NCI-H2196 (cell line): ENCODE results near the gene SMARCC2.

ENCODE experiments used
- DNase-seq: peaks from one replicate; lab custom pipeline; 2025; ENCODE audit not compliant: unreplicated experiment; lab: John Stamatoyannopoulos, UW

The SMARCC2 gene

DNA sequence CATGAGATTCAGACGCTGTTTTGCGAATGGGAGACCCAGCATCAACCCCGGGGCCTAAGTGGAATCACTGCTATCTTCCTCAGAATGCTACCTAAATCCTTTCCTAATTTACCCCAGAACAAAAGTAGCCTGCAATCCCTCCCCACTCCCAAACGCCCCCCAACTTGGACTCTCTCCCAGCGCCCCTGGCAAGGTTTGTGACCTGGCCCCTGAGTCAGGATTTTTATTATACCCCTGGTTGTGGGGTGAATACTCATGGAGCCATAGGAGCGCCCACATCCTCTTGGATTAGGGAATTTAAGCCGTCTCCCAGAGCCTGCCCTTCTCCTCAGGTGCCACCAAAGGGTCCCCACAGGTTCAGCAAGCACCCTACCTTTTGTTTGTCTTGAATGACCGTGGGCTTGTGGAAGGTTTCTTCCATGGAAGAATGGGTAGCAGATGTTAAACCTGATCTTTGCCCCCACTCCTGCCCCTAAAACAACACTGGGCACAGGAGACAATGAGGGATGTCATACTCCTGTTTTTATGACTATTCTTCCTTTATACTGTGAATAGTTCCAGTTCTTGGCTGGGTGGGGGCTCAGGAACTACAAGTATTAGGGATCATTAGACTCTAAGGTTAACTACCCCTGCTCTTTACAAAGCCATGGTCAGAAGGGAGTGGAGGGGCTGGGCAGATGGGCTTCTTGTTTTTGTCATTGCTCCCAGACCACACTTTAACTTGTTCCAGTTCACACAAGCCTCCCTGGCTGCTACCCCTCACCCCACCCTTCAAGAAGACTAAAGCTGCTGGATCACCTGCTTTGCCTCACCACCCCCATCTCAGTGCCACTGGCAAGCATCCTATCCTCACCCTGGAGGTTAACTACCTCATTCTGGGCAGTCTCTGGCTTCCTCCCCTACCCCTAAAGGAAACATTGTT, 36.3 kb downstream of the SMARCC2 start:
- DNase-seq = no peak

DNA sequence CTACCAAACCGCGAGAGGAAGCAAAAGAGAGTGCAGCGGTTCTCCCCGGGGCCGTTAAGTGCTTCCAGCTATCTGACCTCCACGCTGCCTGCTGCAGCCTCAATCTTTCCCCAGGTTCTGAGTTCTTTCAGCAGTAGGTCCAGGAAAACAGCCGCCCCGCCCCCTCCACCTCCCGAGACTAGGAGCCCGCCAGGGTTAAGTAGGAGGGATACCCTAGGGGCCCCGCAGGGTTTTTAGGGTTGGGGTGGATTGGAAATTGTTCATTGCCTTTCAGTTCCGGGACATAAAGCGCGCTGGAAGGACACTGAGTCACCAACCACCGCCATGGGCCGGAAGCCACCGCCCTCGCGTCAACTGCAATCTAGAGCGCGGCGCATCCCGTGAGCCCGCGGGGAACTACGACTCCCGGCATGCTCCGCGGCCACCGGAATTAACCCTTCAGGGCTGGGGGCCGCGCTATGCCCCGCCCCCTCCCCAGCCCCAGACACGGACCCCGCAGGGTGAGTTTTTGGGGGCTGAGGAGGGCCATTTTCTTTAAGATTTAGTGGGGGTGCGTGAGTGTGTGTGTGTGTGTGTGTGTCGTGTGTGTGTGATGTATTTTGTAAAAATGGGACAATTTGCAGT, 37.0 kb downstream of the SMARCC2 start, which contains the start of gene MYL6B:
Gene MYL6B, plus strand, starts transcription at position 456 of the 624 bp plus-strand sequence. CDS start 1,332 bp downstream, outside the sequence.
- peak; percentile 93 for DNase-seq

DNA sequence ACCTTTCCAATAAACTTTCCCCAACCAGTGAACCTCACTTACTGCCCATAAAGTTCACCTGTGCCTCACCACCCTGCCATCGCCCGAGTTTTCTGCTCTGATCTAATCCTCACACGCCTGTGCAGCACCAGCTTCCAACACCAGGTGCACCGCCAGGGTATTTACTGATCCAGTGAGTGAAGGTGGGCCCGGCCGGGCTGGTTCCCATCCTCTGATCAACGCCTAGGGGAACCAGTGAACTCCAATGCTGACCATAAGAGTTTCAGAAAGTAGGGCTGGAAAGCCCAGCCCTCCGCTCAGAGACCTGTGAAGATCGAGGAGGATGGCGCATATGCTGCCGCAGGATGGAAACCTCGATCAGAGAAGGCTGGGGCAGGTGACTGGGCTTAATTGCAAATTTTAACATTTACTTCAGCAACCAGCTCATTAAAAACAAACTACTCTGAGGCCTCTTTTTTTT, 37.6 kb downstream of the SMARCC2 start:
- peak; percentile 70 for DNase-seq

DNA sequence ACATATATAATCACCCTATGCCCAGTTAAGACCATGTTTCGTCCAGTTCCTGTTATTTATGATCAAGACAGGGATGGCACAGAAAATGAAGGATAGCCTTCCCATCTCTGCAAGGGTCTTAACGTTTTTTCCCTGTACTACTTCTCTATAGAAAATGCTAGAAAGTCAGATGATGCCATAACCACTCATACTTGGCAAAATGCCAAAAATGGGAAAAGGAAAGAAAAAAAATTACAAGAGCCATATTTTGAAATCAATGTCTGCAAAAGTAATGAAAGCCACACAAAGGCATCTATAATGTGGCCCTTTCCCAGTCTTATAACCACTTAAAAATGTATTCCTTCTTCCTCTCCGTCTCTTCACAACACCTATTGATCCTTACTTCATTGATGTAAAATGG, 38.7 kb downstream of the SMARCC2 start:
- DNase-seq = peak; percentile 31

DNA sequence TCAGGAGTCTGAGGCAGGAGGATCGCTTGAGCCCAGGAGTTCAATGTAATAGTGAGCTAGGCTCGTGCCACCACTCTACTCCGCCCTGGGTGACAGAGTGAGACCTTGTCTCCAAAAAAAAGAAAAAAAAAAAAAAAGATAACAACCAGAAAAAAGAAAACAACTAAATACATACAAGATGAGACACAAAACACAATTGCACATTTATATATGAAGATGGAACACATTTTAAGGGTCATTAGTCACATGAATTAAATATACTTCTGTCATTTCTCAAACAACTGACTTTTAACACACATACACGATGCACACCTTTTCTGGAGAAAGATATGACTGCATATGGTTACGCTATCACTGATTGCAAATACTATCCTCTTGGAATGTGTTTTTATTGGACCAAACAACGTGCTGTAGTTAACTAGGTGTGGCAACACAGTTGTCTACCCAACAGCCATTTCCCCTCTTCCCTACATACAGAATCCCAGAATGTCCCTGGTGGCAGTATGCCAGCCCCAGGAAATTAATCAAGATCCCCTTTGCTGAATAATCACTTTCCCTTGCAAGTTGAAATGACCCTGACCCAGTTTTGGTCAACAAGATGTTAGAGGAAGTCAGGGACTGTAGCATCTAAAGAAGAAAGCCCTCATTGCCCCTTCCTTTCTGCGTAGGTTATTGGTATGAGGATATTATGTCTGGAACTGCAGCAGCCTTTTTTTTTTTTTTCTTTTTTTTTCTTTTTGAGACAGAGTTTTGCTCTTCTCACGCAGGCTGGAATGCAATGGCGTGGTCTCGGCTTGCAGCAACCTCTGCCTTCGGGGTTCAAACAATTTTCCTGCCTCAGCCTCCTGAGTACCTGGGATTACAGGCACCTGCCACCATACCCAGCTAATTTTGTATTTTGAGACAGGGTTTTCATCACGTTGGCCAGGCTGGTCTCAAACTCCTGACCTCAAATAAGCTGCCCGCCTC, 42.5 kb downstream of the SMARCC2 start:
- DNase-seq = no peak

DNA sequence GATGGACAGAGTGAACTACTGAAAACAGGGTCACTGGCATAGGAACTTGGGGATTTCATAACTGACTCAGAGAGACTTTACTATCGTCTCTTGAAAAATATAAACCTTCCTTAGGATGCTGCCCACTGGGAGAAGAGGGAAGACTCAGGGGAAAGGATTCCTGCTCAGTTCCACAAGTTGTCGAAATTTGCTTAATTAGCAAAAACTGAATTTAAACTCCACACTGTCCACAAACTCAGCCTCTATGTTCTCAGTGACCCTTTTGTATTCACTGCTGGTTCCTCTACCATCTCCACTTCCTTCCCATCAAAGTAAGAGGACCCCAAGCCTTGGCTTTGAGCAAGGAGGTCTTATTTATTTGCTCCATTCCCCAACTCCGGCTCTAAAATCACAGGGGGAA, 44.1 kb downstream of the SMARCC2 start:
- no peak for DNase-seq

DNA sequence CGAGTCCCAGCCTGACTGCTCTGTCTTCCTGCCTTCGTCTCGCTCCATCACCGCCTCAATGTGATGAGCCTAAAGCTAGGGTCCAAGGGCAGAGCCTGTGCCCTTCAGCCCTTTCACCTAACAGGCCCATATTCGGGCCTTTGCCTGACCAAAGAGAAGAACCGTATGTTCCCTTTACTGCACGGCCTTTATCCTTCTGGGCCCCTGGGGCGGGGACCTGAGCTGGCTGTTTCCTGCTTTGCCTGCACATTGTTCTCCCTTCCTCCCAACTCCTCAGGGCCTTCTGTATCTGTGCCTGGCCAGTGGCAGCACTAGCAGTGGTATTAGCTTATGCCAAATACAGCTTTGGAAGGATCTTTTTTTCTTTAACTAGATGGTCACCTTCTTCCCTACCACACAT, 45.4 kb downstream of the SMARCC2 start:
- DNase-seq = no peak

DNA sequence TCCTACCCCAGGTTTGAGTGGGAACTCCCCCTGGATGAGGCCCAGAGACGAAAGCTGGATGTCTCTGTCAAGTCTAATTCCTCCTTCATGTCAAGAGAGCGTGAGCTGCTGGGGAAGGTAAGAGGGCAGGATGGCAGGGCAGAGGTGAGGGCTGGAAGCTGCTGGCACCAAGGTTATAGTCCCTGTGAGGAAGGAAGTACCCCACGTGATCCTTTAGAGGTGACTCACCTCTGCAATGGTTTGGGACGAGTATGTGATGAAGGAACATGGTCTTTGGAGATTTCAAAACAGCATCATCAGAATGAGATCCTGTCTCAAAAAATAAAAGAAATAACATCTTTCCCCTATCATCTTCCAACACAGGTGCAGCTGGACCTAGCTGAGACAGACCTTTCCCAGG, 46.1 kb downstream of the SMARCC2 start:
- no peak for DNase-seq

DNA sequence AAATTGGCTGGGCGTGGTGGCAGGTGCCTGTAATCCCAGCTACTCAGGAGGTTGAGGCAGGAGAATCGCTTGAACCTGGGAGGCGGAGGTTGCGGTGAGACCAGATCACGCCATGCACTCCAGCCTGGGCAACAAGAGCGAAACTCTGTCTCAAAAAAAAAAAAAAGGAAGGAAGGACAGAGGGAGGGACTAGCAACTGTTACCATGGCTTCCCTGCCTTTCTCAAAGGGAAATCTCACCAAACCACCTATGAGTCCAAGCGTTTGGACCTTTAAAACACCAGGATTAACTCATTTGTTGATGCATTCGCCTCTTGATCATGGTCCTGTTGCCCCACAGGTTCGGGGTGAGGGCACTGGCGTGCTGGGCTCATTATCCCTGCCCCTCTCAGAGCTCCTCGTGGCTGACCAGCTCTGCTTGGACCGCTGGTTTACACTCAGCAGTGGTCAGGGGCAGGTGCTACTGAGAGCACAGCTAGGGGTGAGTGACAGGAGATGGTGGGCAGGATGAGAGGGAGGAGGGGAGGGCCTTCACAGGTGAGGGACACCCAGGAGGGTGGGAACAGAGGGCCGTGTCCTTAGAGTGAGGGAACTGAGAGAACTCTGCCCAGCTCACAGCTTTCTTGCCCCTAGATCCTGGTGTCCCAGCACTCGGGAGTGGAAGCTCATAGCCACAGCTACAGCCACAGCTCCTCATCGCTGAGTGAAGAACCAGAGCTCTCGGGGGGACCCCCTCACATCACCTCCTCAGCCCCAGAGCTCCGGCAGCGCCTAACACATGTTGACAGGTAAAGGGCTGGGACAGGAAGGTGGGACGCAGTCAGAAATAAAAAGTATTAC, 47.1 kb downstream of the SMARCC2 start:
- DNase-seq = no peak

DNA sequence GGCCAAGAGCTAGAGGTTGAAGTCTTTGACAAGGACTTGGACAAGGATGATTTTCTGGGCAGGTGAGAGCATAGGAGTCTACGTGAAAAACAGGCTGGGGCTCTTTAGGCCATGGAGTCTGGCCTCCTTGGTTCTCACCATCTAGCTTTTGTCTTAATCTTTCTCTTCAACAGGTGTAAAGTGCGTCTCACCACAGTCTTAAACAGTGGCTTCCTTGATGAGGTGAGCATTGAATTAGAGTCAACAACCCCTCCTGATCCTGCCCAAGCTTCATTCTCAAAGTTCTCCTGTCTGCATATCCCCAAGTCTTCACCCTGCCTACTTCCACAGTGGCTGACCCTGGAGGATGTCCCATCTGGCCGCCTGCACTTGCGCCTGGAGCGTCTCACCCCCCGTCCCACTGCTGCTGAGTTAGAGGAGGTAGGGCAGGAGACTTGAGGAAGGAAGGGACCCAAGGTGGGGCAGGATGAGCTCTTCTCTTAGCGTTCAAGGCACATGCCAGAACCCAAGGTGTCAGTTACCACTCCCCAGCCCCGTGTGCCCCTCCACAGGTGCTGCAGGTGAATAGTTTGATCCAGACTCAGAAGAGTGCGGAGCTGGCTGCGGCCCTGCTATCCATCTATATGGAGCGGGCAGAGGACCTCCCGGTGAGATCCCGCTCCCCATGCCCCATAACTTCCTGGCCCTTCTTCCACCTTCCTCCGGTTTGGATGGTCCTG, 51.3 kb downstream of the SMARCC2 start:
- DNase-seq = no peak

DNA sequence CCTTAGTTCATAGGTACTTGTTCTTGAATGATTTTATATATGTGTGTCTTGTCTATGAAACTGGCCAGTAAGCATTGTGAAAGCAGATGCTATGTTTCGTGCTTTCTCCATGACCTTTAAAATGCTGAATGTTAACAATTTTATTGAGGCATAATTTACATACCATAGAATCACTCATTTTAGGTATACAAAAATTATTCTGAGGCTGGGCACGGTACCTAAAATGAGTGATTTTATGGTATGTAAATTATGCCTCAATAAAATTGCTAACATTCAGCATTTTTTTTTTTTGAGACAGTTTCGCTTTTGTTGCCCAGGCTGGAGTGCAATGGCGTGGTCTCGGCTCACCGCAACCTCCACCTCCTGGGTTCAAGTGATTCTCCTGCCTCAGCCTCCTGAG, 54.4 kb downstream of the SMARCC2 start:
- no peak for DNase-seq

DNA sequence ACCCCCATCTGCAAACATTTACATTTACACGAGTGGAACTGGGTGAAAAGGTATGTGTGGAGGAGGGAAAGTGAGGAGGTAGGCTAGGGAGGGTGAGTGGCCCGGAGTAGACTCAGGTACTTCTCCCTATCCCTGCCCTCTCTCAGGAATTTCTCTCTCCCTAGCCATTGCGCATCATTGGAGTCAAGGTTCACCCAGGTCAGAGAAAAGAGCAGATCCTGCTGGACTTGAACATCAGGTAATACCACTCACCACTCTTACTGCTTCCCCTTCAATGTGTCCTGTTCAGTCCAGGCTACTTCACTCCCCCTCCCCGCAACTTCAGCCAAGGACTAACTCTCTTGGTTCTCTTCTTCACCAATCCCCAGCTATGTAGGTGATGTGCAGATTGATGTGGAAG, 58.4 kb downstream of the SMARCC2 start:
- DNase-seq = no peak

DNA sequence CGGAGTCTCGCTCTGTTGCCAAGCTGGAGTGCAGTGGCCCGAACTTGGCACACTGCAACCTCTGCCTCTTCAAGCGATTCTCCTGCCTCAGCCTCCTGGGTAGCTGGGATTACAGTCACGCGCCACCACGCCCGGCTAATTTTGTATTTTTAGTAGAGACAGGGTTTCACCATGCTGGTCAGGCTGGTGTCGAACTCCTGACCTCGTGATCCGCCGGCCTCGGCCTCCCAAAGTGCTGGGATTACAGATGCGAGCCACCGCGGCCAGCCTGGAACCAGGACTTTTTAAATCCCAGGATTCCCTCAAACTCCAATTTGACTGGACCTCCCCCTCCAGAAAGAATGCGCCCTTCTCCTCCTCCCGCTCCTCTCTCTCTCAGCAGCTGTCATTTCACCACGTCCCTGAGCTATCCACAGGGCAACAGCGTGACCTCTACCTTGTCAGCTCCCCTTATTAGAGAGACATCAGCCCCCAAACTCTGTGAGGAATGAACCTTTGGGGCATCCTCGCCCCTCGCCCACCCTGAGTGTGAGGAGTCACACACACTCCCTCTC, 59.3 kb downstream of the SMARCC2 start:
- no peak for DNase-seq

DNA sequence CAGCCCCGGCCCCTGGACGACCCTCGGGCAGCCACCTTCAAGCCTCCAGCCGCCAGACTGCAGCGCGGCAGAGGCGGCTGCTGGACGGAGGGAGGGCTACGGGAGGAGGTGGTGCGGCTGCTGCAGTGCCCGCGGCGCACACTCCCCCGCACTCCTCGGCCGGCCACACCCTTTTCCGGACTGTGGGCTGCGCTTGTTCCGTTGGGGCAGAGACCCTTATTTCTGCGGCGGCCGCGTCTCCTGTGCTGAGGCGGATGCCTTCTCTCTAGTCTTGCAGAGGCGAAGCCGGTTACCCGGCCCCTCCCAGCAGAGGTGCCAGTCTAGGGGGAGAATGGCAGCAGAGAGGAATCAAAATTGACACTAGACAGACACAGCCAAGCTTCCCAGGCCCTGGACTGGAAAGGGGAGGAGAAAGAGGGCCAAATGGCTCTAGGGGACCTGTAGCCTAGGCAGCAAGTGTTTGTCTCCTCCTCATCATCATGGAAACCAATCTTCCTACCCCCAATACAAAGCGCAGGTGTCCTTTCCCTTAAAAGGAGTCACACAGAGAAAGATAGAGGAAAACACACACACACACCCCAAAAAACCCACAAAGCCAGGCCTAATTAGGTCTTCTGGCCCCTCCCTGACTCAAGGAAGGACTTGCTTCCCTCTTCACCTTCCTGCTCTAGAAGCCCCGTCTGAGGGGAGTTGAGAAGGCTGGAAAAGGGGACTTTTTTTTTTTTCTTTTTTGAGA, 59.9 kb downstream of the SMARCC2 start:
- DNase-seq = no peak

DNA sequence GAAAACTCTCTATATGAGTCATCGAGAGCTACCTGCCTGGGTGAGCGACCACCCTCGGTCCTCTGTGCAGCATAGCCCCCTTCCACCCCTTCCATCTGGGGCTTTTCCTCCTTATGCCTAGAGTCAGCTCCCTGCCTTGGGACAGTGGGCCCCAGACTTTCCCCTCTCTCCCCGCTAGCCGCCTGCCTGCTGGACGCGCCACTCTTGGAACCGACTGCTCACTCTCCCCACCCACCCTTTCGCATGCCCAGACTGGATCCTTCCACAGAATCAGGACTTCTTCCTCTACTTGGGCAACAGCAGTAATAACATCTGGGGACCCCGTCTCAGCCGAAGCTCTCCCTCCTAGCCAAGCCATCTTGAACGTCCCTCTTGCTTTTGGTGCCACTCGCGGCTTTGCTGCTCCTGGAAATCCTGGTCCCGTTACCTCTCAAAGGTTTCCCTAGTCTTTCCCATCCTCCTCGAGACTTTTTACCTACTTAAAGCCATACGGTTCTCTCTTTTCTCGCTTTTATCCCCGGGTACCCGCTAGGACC, 60.5 kb downstream of the SMARCC2 start:
- DNase-seq = no peak

DNA sequence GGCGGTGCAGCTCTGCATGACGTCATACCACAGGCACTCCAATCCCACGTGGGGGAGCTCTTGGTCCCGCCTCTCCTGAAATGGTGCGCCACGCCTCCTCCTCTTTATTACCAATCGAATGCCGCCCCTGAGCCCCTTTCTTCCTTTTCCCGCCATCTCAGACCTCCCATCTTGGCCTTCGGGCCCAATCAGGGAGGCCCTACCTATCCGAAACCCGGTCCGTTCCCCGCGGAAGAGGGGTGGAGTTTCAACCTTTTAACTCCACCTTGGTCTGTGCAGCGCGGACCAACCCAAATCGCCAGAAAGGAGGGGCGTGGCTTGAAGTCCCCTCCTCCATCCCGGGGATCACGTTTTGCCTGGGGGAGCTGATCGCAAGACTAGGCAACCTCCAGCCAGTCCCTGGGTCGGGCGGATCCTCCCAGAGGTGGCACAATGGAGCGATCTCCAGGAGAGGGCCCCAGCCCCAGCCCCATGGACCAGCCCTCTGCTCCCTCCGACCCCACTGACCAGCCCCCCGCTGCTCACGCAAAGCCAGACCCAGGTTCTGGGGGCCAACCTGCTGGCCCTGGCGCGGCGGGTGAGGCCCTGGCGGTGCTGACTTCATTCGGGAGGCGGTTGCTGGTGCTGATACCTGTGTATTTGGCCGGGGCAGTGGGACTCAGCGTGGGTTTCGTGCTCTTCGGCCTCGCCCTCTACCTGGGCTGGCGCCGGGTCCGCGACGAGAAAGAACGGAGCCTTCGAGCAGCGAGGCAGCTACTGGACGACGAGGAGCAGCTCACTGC, 61.2 kb downstream of the SMARCC2 start, which contains the start of gene ESYT1:
Gene ESYT1, plus strand, starts transcription at position 380 of the 782 bp plus-strand sequence. Its CDS starts 53 bp downstream, at position 433.
- peak; percentile 99 for DNase-seq

DNA sequence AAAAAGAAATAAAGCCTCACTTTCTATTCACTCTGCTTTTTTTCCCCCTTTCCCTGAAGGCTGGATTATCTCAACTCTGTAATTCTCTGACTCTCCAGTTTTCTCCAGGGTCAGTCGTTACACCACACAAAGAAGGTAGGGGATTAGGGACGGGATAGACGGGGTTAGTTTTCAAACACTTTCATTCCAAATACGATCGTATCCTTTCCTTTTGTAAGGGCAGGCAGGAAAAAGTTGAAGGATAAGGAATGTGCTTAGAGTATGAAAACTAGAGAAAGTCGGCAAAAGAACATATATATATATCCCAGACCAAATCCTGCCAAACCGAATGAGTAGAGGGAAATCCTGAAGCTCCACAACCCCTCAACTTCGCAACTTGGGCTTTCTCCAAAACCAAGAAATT, 61.8 kb downstream of the SMARCC2 start:
- no peak for DNase-seq
